Muscle layer of colon (tissue), 2 donors: ENCODE measurements around the gene SLC7A6.
A peak's percentile ranks its signal among the peaks of the same experiment; 100 is the strongest.

Source experiments
- H3K27ac ChIP-seq: one replicate; pipeline ENCODE4 v1.7.0; 2013; ENCODE audit warnings: low read depth, mild to moderate bottlenecking, low read length, moderate library complexity
- H3K27me3 ChIP-seq, 2 donors: one replicate each; pipeline ENCODE4 v1.7.0; 2013; ENCODE audit warnings: low read length in 2 of 2, mild to moderate bottlenecking in 2 of 2; ENCODE audit not compliant: insufficient read depth in 2 of 2, control insufficient read depth in 1 of 2
- H3K36me3 ChIP-seq: one replicate; pipeline ENCODE4 v1.7.0; 2013; ENCODE audit warnings: mild to moderate bottlenecking, low read length; ENCODE audit not compliant: insufficient read depth
- H3K4me1 ChIP-seq: one replicate; pipeline ENCODE4 v1.7.0; 2013; ENCODE audit warnings: mild to moderate bottlenecking, low read length; ENCODE audit not compliant: insufficient read depth
- H3K4me3 ChIP-seq, 2 donors: one replicate each; pipeline ENCODE4 v1.7.0; 2013; ENCODE audit warnings: low read length in 2 of 2, low read depth in 1 of 2, mild to moderate bottlenecking in 1 of 2, moderate library complexity in 1 of 2
- H3K9ac ChIP-seq: one replicate; pipeline ENCODE4 v1.7.0; 2013; ENCODE audit warnings: low read length
- H3K9me3 ChIP-seq: one replicate; pipeline ENCODE4 v1.7.0; 2013; ENCODE audit warnings: mild to moderate bottlenecking, low read length
- donor health status: abdominal sarcoma.
- donor health status: Adenocarcinoma of cecum.

SLC7A6 gene

GRCh38 chr16:68299571-68300453 is 35.5 kb downstream of the SLC7A6 start:
- Histone ChIP-seq H3K4me3 (no peak overlapping the region), H3K27ac (peak overlapping the region; percentile 68), H3K36me3 (peaks cover 62% of the 10 kb centered on the region), H3K27me3 (no peaks in the 10 kb centered on the region), H3K9ac (no peak overlapping the region), H3K4me1 (peaks cover 12% of the 10 kb centered on the region), H3K9me3 (no peaks in the 10 kb centered on the region)

GRCh38 chr16:68300734-68301459 is 36.6 kb downstream of the SLC7A6 start:
- H3K4me1 ChIP-seq = peaks cover 12% of the 10 kb centered on the region
- H3K9me3 ChIP-seq = no peaks in the 10 kb centered on the region
- no peak overlapping the region for H3K4me3 ChIP-seq
- H3K27me3 ChIP-seq = no peaks in the 10 kb centered on the region
- H3K36me3 ChIP-seq = peaks cover 58% of the 10 kb centered on the region
- no peak overlapping the region for H3K9ac ChIP-seq
- peak overlapping the region; percentile 19 for H3K27ac ChIP-seq

- H3K4me3 ChIP-seq = no peak overlapping the region
- no peak overlapping the region for H3K27ac ChIP-seq
- H3K9me3 ChIP-seq = no peaks in the 10 kb centered on the region
- no peak overlapping the region for H3K9ac ChIP-seq
- peaks cover 19% of the 10 kb centered on the region for H3K4me1 ChIP-seq
- H3K27me3 ChIP-seq = no peaks in the 10 kb centered on the region
- peaks cover 36% of the 10 kb centered on the region for H3K36me3 ChIP-seq
Measured at GRCh38 chr16:68306633-68307032, 42.3 kb downstream of the SLC7A6 start.

- H3K36me3 ChIP-seq = peaks cover 28% of the 10 kb centered on the region
Measured at GRCh38 chr16:68309799-68310198, 45.5 kb downstream of the SLC7A6 start.

GRCh38 chr16:68310437-68310773 is 46.1 kb downstream of the SLC7A6 start:
- H3K27ac ChIP-seq = peak overlapping the region; percentile 43
- H3K4me3 ChIP-seq = peak overlapping the region; percentile 77 to 89
- no peaks in the 10 kb centered on the region for H3K9me3 ChIP-seq
- peaks cover 23% of the 10 kb centered on the region for H3K36me3 ChIP-seq
- peak overlapping the region; percentile 84 for H3K9ac ChIP-seq
- H3K4me1 ChIP-seq = peaks cover 21% of the 10 kb centered on the region
- H3K27me3 ChIP-seq = no peaks in the 10 kb centered on the region

More at GRCh38 chr16:68309799-68310198, 45.5 kb downstream of the SLC7A6 start:
- no peaks in the 10 kb centered on the region for H3K9me3 ChIP-seq
- H3K27me3 ChIP-seq = no peaks in the 10 kb centered on the region
- H3K27ac ChIP-seq = peak overlapping the region; percentile 43
- H3K4me3 ChIP-seq = peak overlapping the region; percentile 77 to 89
- H3K9ac ChIP-seq = peak overlapping the region; percentile 84
- H3K4me1 ChIP-seq = peaks cover 21% of the 10 kb centered on the region

- H3K4me1 ChIP-seq = peaks cover 21% of the 10 kb centered on the region
- H3K27ac ChIP-seq = peak within 1 kb of the TSS; percentile 43
- no peaks in the 10 kb centered on the region for H3K27me3 ChIP-seq
- peak within 1 kb of the TSS; percentile 84 for H3K9ac ChIP-seq
- H3K4me3 ChIP-seq = peak within 1 kb of the TSS; percentile 77 to 89
- peaks cover 28% of the 10 kb centered on the region for H3K36me3 ChIP-seq
- no peaks in the 10 kb centered on the region for H3K9me3 ChIP-seq
Measured at GRCh38 chr16:68310774-68311511, 46.6 kb downstream of the SLC7A6 start, which contains the start of the genes PRMT7 and SLC7A6OS. Gene PRMT7 (plus strand): TSS chr16:68311019. CDS start chr16:68315980, 4,961 bp downstream. Gene SLC7A6OS (minus strand): TSS chr16:68310946. CDS start chr16:68310926, 20 bp downstream.

- H3K27ac ChIP-seq = no peak overlapping the region
- H3K4me1 ChIP-seq = peaks cover 21% of the 10 kb centered on the region
- H3K4me3 ChIP-seq = no peak overlapping the region
- H3K27me3 ChIP-seq = no peaks in the 10 kb centered on the region
- H3K9ac ChIP-seq = no peak overlapping the region
- H3K36me3 ChIP-seq = peaks cover 26% of the 10 kb centered on the region
- no peaks in the 10 kb centered on the region for H3K9me3 ChIP-seq
Measured at GRCh38 chr16:68313116-68313515, 48.8 kb downstream of the SLC7A6 start.

GRCh38 chr16:68319185-68319908 is 55.0 kb downstream of the SLC7A6 start:
- no peaks in the 10 kb centered on the region for H3K4me1 ChIP-seq
- peaks cover 46% of the 10 kb centered on the region for H3K36me3 ChIP-seq

GRCh38 chr16:68324336-68324735 is 60.0 kb downstream of the SLC7A6 start:
- H3K4me3 ChIP-seq = no peak overlapping the region
- no peak overlapping the region for H3K9ac ChIP-seq

More at GRCh38 chr16:68319185-68319908, 55.0 kb downstream of the SLC7A6 start:
- Histone ChIP-seq H3K27ac (no peak overlapping the region), H3K9ac (no peak overlapping the region), H3K9me3 (no peaks in the 10 kb centered on the region), H3K27me3 (no peaks in the 10 kb centered on the region), H3K4me3 (no peak overlapping the region)

GRCh38 chr16:68324780-68325357 is 60.5 kb downstream of the SLC7A6 start:
- no peaks in the 10 kb centered on the region for H3K27me3 ChIP-seq
- no peak overlapping the region for H3K27ac ChIP-seq
- peaks cover 43% of the 10 kb centered on the region for H3K36me3 ChIP-seq
- H3K4me3 ChIP-seq = no peak overlapping the region
- peaks cover 4% of the 10 kb centered on the region for H3K4me1 ChIP-seq
- no peak overlapping the region for H3K9ac ChIP-seq
- no peaks in the 10 kb centered on the region for H3K9me3 ChIP-seq

More at GRCh38 chr16:68324336-68324735, 60.0 kb downstream of the SLC7A6 start:
- H3K27me3 ChIP-seq = no peaks in the 10 kb centered on the region
- no peaks in the 10 kb centered on the region for H3K9me3 ChIP-seq
- H3K4me1 ChIP-seq = peaks cover 4% of the 10 kb centered on the region
- peaks cover 48% of the 10 kb centered on the region for H3K36me3 ChIP-seq
- no peak overlapping the region for H3K27ac ChIP-seq
